ENCODE data around the gene SLC47A1.

The SLC47A1 gene

GRCh38 chr17:19555746-19556145 is 22.1 kb downstream of the SLC47A1 start:
- DNase-seq (ENCODE audit: low spot score) (no peak), ATAC-seq (ENCODE audit: low read depth) (no peak)
- Histone ChIP-seq H3K4me1 (ENCODE audit: insufficient read depth, poor library complexity, severe bottlenecking) (no peaks in the 10 kb centered on the region), H3K9me3 (ENCODE audit: severe bottlenecking) (no peaks in the 10 kb centered on the region), H3K27ac (ENCODE audit: poor library complexity, severe bottlenecking) (no peak overlapping the region), H3K27me3 (ENCODE audit: insufficient read depth, poor library complexity, severe bottlenecking) (no peaks in the 10 kb centered on the region), H3K4me3 (ENCODE audit: severe bottlenecking) (no peak overlapping the region), H3K36me3 (ENCODE audit: low read depth) (no peaks in the 10 kb centered on the region)
- TF ChIP-seq, protein P1, sequence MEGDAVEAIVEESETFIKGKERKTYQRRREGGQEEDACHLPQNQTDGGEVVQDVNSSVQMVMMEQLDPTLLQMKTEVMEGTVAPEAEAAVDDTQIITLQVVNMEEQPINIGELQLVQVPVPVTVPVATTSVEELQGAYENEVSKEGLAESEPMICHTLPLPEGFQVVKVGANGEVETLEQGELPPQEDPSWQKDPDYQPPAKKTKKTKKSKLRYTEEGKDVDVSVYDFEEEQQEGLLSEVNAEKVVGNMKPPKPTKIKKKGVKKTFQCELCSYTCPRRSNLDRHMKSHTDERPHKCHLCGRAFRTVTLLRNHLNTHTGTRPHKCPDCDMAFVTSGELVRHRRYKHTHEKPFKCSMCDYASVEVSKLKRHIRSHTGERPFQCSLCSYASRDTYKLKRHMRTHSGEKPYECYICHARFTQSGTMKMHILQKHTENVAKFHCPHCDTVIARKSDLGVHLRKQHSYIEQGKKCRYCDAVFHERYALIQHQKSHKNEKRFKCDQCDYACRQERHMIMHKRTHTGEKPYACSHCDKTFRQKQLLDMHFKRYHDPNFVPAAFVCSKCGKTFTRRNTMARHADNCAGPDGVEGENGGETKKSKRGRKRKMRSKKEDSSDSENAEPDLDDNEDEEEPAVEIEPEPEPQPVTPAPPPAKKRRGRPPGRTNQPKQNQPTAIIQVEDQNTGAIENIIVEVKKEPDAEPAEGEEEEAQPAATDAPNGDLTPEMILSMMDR (IDR thresholded peaks at IDR 0.05; ENCODE audit: poor library complexity, severe bottlenecking): no peak

DNA sequence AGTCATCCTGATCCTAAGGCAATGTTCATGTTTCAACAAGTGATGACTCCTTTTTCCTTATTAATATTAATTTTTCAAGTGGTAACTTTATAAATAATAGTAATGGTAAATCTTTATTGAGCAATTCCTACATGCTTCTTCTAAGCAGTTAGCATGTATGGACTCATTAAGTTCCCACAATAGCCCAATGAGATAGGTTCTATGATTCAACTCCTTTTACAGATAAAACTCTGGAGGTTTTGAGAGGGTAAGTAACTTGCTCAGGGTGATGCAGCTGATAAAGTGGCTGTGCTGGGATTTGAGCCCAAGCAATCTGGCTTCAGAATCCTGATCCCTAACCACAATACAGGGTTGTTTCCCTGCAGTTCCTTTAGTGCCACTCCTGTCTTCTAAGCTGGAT is 25.3 kb downstream of the SLC47A1 start:
- TF ChIP-seq, protein P1 (IDR thresholded peaks at IDR 0.05; ENCODE audit: poor library complexity, severe bottlenecking): no peak
- Histone ChIP-seq H3K4me1 (ENCODE audit: insufficient read depth, poor library complexity, severe bottlenecking) (no peaks in the 10 kb centered on the region), H3K9me3 (ENCODE audit: severe bottlenecking) (no peaks in the 10 kb centered on the region), H3K27me3 (ENCODE audit: insufficient read depth, poor library complexity, severe bottlenecking) (no peaks in the 10 kb centered on the region), H3K27ac (ENCODE audit: poor library complexity, severe bottlenecking) (no peak overlapping the region), H3K4me3 (ENCODE audit: severe bottlenecking) (no peak overlapping the region), H3K36me3 (ENCODE audit: low read depth) (no peaks in the 10 kb centered on the region)
- DNase-seq (ENCODE audit: low spot score) (no peak), ATAC-seq (ENCODE audit: low read depth) (no peak)

- Histone ChIP-seq H3K27ac (ENCODE audit: poor library complexity, severe bottlenecking) (no peak overlapping the region), H3K4me3 (ENCODE audit: severe bottlenecking) (no peak overlapping the region), H3K9me3 (ENCODE audit: severe bottlenecking) (no peaks in the 10 kb centered on the region), H3K27me3 (ENCODE audit: insufficient read depth, poor library complexity, severe bottlenecking) (no peaks in the 10 kb centered on the region), H3K4me1 (ENCODE audit: insufficient read depth, poor library complexity, severe bottlenecking) (no peaks in the 10 kb centered on the region), H3K36me3 (ENCODE audit: low read depth) (no peaks in the 10 kb centered on the region)
- no peak for DNase-seq (ENCODE audit: low spot score)
- TF ChIP-seq, protein P1 (IDR thresholded peaks at IDR 0.05; ENCODE audit: poor library complexity, severe bottlenecking): no peak
- no peak for ATAC-seq (ENCODE audit: low read depth)
Measured at GRCh38 chr17:19561697-19562318, 28.2 kb downstream of the SLC47A1 start.

GRCh38 chr17:19565817-19566575 is 32.3 kb downstream of the SLC47A1 start:
- Histone ChIP-seq H3K4me3 (ENCODE audit: severe bottlenecking) (no peak overlapping the region), H3K36me3 (ENCODE audit: low read depth) (no peaks in the 10 kb centered on the region), H3K27me3 (ENCODE audit: insufficient read depth, poor library complexity, severe bottlenecking) (no peaks in the 10 kb centered on the region), H3K9me3 (ENCODE audit: severe bottlenecking) (no peaks in the 10 kb centered on the region), H3K27ac (ENCODE audit: poor library complexity, severe bottlenecking) (no peak overlapping the region), H3K4me1 (ENCODE audit: insufficient read depth, poor library complexity, severe bottlenecking) (no peaks in the 10 kb centered on the region)
- DNase-seq (ENCODE audit: low spot score) (no peak), ATAC-seq (ENCODE audit: low read depth) (no peak)
- TF ChIP-seq, protein P1 (IDR thresholded peaks at IDR 0.05; ENCODE audit: poor library complexity, severe bottlenecking): no peak

Measured in RWPE2 (cell line).